B cell (primary cell): ENCODE measurements around the gene ETFA.

ENCODE experiments used
- CTCF ChIP-seq: fragments of 200-600 bp; IDR thresholded peaks from one replicate; pipeline ENCODE4 v1.8.0; 2022; ENCODE audit warnings: antibody characterized with exemption, mild to moderate bottlenecking
- EZH2 ChIP-seq: IDR thresholded peaks from 2 replicates; pipeline ENCODE4 v1.6.1; 2012; ENCODE audit warnings: borderline replicate concordance, low read depth, mild to moderate bottlenecking, moderate library complexity, low read length; ENCODE audit not compliant: insufficient read depth, poor library complexity, severe bottlenecking

GRCh38 chr15:76324066-76324465 is 12.8 kb upstream of the ETFA start:
- TF ChIP-seq CTCF = no peak
- TF ChIP-seq EZH2 = no peak
